Stomach (tissue), 9 donors: ENCODE results near the gene APOBEC3A. TPM values are rescaled to one million over a fixed set of nuclear protein-coding genes. Genes with fewer than 3 reads are reported as not detected.
"Not testable (repeated sequence)": the region's sequence is repeated elsewhere in the genome, so short reads cannot be mapped to it uniquely, and the experiment has no call there.

Experiments
- DNase-seq, 2 donors: peaks; one replicate each; pipeline versions ENCODE4 v3.0.0 to v3.0.0-alpha.2; 2013 to 2019
- H3K27ac ChIP-seq, 5 donors: fragments of 200-600 bp in 4 of 5; sonication (generic) in 4 of 5; one replicate each; pipeline ENCODE4 v1.5.1; 2013 to 2019; ENCODE audit warnings: mild to moderate bottlenecking in 1 of 5, moderate library complexity in 1 of 5
- H3K27me3 ChIP-seq, 3 donors: fragments of 200-600 bp; sonication (generic); one replicate each; pipeline ENCODE4 v1.5.1; 2017 to 2019; ENCODE audit warnings: mixed run types in 1 of 3
- H3K36me3 ChIP-seq, 4 donors: fragments of 200-600 bp; sonication (generic); 1 replicate in 3 of 4; 2 replicates in 1 of 4; pipeline ENCODE4 v1.5.1; 2016 to 2019
- H3K4me1 ChIP-seq, 4 donors: fragments of 200-600 bp; sonication (generic); one replicate each; pipeline ENCODE4 v1.5.1; 2016 to 2019
- H3K4me3 ChIP-seq, 4 donors: fragments of 200-600 bp; sonication (generic) in 3 of 4; one replicate each; pipeline ENCODE4 v1.5.1; 2016 to 2019; ENCODE audit warnings: mild to moderate bottlenecking in 1 of 4
- H3K9me3 ChIP-seq, 4 donors: fragments of 200-600 bp; sonication (generic); one replicate each; pipeline ENCODE4 v1.5.1; 2016 to 2019
- EP300 ChIP-seq: sonication (generic); formaldehyde crosslinking; IDR thresholded peaks from one replicate; pipeline ENCODE4 v1.6.1; 2017; ENCODE audit warnings: antibody characterized with exemption
- POLR2A ChIP-seq, 4 donors: fragments of 450-650 bp; IDR thresholded peaks; one replicate each; pipeline ENCODE4 v1.6.1; 2016; ENCODE audit warnings: antibody characterized with exemption in 4 of 4, control low read depth in 2 of 4, mild to moderate bottlenecking in 1 of 4, moderate library complexity in 1 of 4
- POLR2AphosphoS5 ChIP-seq, 3 donors: sonication (generic); formaldehyde crosslinking; IDR thresholded peaks; one replicate each; pipeline ENCODE4 v1.6.1; 2016; ENCODE audit warnings: antibody characterized with exemption in 3 of 3
- WGBS, 5 donors: extraction: QIAGEN DNeasy Blood & Tissue Kit in 3 of 5; methylation state at CpG; one replicate each; pipeline versions ENCODE4 v1.1.5 to v1.1.7; 2013 to 2018; 5-methylcytosine and 5-hydroxymethylcytosine counted together
- intact Hi-C: fragments of 100-400 bp; cut with DNase I; formaldehyde crosslinking; loops from one replicate; pipeline ENCODE4 v1.15.1; 2023; ENCODE audit warnings: low total_unique reads
- polyA plus RNA-seq, 3 donors: library from polyadenylated mRNA; stranded (reverse); fragments of 200-250 nt; gene quantifications; one replicate each; pipeline ENCODE4 v1.2.3, GENCODE V29; 2013
- total RNA-seq, 5 donors: library from RNA; depleted of rRNA; stranded (reverse); fragments of >200 nt; gene quantifications; one replicate each; pipeline versions ENCODE4 v1.1.0 to v1.2.3, GENCODE V29; 2014 to 2016
- TF ChIP-seq, protein P1 (sequence below), 7 experiments: fragments of 450-650 bp in 4 of 7; fragments of 200-600 bp in 3 of 7; sonication (generic) in 3 of 7; IDR thresholded peaks; one replicate each; pipeline ENCODE4 v1.5.1; 2016 to 2019; ENCODE audit warnings: antibody characterized with exemption in 7 of 7, control low read depth in 2 of 7, mild to moderate bottlenecking in 1 of 7
- donor health status: healthy with polysubstance abuse.
- donor health status: Bipolar disorder and iron deficiency.
- donor health status: healthy.

APOBEC3A gene
- total and polyA plus RNA-seq, 8 donors = 1.2 to 3.3 (median 1.8) TPM; not detected in 4

DNA sequence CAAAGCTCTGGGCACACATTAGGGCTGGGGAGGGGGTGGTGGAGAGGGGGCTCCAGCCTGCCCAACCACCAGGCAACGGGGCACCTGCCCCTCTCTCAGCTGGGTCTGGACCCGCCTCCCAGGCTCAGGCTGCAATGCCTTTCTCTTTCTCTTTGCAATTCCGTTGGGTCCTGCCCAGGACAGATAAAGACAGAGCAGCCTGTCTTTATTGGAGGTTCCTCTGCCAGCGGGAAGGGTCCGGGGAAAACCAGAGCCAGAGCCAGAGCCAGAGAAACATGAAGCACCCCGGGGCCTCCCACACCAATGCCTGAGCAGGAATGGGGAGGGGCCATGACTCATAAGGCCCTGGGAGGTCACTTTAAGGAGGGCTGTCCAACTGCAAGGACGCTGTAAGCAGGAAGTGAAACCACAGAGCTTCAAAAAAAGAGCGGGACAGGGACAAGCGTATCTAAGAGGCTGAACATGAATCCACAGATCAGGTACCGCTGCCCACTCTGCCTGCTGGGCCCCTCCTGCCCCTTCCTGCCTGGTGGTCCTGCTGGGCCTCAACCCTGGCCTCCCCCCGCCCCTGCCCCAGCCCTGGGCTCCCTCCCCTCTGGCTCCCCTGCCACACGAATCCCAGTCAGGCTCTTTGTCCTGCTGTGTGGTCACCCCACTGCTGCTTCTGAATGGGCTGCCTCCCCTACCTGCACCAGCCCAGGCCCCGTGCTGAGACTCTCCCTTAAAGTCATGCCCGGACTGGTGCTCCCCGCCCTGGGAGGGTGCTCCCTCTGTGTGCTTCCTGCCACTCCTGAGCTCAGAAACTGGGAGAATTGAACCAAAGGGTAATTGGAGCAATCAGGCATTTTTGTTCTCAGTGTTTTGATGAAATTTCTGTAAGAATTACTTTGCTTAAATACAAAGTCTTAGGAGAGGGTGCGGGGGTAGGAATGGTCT, 24.9 kb downstream of the APOBEC3A start, which contains the start of gene APOBEC3B:
TSS of gene APOBEC3B (plus strand) at position 356 of the 936 bp plus-strand sequence. CDS start at position 463, 107 bp downstream.
- TF ChIP-seq POLR2A (IDR thresholded peaks at IDR 0.05) (no peak), POLR2AphosphoS5 (IDR thresholded peaks at IDR 0.05) (peak in 2 of 3 donors; percentile 42 to 82), EP300 (no peak)
- TF ChIP-seq, protein P1, sequence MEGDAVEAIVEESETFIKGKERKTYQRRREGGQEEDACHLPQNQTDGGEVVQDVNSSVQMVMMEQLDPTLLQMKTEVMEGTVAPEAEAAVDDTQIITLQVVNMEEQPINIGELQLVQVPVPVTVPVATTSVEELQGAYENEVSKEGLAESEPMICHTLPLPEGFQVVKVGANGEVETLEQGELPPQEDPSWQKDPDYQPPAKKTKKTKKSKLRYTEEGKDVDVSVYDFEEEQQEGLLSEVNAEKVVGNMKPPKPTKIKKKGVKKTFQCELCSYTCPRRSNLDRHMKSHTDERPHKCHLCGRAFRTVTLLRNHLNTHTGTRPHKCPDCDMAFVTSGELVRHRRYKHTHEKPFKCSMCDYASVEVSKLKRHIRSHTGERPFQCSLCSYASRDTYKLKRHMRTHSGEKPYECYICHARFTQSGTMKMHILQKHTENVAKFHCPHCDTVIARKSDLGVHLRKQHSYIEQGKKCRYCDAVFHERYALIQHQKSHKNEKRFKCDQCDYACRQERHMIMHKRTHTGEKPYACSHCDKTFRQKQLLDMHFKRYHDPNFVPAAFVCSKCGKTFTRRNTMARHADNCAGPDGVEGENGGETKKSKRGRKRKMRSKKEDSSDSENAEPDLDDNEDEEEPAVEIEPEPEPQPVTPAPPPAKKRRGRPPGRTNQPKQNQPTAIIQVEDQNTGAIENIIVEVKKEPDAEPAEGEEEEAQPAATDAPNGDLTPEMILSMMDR (IDR thresholded peaks at IDR 0.05) = no peak
- H3K4me1 ChIP-seq = peaks cover 0 to 32% (median 16%) of the 10 kb centered on the region in 4 donors
- intact Hi-C loops = no loop called here
- H3K27ac ChIP-seq = peak within 1 kb of the TSS in 4 of 5 donors; percentile 33 to 84 (median 68)
- DNase-seq = peak; percentile 87 to 94
- no peaks in the 10 kb centered on the region for H3K36me3 ChIP-seq
- 7 to 12% (median 10%) methylated on average over 15 to 16 of the region's 16 CpGs; no CpG with 5 or more reads in 1 of the 5 donors for WGBS, 5 donors
- no peaks in the 10 kb centered on the region for H3K27me3 ChIP-seq
- H3K4me3 ChIP-seq = peak within 1 kb of the TSS in 3 of 4 donors; percentile 40 to 53 (median 43)
- no peaks in the 10 kb centered on the region for H3K9me3 ChIP-seq

GRCh38 chr22:38984224-38984623, 26.8 kb downstream of the APOBEC3A start:
- H3K9me3 ChIP-seq = no peaks in the 10 kb centered on the region
- H3K27me3 ChIP-seq = no peaks in the 10 kb centered on the region
- TF ChIP-seq POLR2AphosphoS5 (IDR thresholded peaks at IDR 0.05) = no peak
- no peak for TF ChIP-seq EP300
- no peak for TF ChIP-seq POLR2A (IDR thresholded peaks at IDR 0.05)
- TF ChIP-seq, protein P1 (IDR thresholded peaks at IDR 0.05) = no peak
- intact Hi-C loops = no loop called here
- DNase-seq = no peak
- peak overlapping the region in 2 of 5 donors; percentile 23 to 46 for H3K27ac ChIP-seq
- WGBS, 5 donors = 91 to 96% (median 91%) methylated on average over 2 of the region's 2 CpGs; no CpG with 5 or more reads in 1 of the 5 donors
- H3K4me1 ChIP-seq = peaks cover 0 to 32% (median 16%) of the 10 kb centered on the region in 4 donors
- H3K4me3 ChIP-seq = no peak overlapping the region
- no peaks in the 10 kb centered on the region for H3K36me3 ChIP-seq

DNA sequence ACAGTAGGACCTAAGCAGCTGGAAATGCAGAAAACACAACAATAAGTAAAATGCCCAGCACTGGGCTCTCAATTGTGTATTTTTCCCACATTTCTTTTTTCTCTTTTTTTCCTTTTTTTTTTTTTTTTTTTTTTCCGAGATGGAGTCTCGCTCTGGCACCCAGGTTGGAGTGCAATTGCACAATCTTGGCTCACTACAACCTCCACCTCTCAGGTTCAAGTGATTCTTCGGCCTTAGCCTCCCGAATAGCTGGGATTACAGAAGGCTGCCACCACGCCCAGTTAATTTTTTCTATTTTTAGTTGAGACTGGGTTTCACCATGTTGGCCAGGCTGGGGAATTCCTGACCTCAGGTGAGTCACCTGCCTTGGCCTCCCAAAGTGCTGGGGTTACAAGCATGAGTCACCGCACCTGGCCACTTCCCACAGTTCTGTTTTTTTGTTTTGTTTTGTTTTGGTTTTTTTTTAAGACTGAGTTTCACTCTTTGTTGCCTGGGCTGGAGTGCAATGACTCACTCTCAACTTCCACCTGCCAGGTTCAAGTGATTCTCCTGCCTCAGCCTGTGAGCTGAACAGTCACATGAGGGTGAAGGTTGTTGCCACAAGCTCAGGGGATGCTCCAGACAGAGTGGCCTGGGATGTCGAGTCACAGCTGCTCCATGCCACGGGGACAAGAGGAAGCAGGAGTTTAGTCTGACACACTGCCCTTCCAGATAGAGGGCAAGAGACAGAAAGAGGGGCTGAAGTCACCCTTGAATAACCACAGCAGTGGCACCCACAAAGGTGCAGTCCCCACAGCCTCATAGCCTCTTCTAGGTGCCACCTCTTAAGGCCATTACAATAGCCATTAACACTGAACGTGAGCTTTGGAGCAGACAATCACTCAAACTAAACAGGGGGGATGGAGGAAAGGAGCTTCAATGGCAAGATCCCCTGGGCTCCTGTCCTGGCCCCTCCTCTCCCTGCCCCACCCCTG, 27.7 kb downstream of the APOBEC3A start:
- H3K9me3 ChIP-seq, H3K36me3 ChIP-seq, intact Hi-C loops, H3K27me3 ChIP-seq, H3K4me3 ChIP-seq: not testable (repeated sequence)
- DNase-seq = peak; percentile 51 to 79
- 41 to 56% (median 52%) methylated on average over 9 of the region's 9 CpGs; no CpG with 5 or more reads in 1 of the 5 donors for WGBS, 5 donors
- Histone ChIP-seq H3K4me1 (peaks cover 0 to 32% (median 16%) of the 10 kb centered on the region in 4 donors), H3K27ac (peak overlapping the region in 2 of 5 donors; percentile 23 to 46)
- TF ChIP-seq POLR2AphosphoS5 (IDR thresholded peaks at IDR 0.05) = peak in 1 of 3 donors; percentile 67

- Histone ChIP-seq H3K27ac (no peak overlapping the region), H3K4me3 (no peak overlapping the region), H3K27me3 (no peaks in the 10 kb centered on the region), H3K36me3 (no peaks in the 10 kb centered on the region), H3K9me3 (no peaks in the 10 kb centered on the region), H3K4me1 (peaks cover 0 to 21% (median 7%) of the 10 kb centered on the region in 4 donors)
- no peak for TF ChIP-seq EP300
- no peak for TF ChIP-seq POLR2AphosphoS5 (IDR thresholded peaks at IDR 0.05)
- TF ChIP-seq POLR2A (IDR thresholded peaks at IDR 0.05) = no peak
- TF ChIP-seq, protein P1 (IDR thresholded peaks at IDR 0.05) = no peak
- DNase-seq = no peak
- intact Hi-C loops = no loop called here
- 95 to 100% (median 99%) methylated on average over 3 of the region's 3 CpGs; no CpG with 5 or more reads in 1 of the 5 donors for WGBS, 5 donors
Observed at GRCh38 chr22:38986629-38987028, 29.2 kb downstream of the APOBEC3A start.
